Measurements from ENCODE around the gene BMP8A. TPM values are rescaled to one million over a fixed set of nuclear protein-coding genes. Genes with fewer than 3 reads are reported as not detected.

The BMP8A gene
- total and polyA plus RNA-seq, 10 of the 15 experiments (the other 5 are each of a cell fraction or from before 2014, with no cell fraction given) = not detected

DNA sequence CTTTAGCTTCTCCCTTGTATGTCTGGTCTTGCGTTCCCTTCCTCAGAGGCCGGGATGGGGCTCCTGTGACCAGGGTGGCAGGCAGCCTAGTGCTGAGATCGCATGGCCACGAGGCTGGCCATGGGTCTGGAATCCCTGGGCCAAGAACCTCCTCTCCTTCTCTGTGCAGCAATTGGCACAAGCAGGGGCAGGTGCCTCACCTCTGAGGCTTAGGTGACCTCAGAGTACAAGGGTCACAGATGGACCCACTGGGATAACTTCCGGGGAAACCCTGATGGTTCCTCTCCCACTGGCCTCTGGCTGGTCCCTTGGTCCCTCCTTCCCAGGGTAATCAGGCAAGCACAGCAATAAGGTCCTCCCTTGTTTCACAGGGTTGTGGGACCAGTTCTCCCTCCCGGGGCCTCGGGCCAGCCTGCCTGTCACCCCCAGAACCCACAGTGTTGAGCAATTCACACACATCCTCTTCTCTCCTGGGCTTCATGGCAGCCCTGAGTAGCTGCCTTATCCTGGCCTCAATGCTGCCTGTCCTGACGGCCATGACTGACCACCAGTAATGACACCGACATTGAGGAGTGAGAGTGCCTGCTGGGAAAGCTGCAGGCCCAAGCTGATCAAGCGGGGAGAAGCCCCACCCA is 38.6 kb downstream of the BMP8A start (continued):
- TF ChIP-seq, protein P1, sequence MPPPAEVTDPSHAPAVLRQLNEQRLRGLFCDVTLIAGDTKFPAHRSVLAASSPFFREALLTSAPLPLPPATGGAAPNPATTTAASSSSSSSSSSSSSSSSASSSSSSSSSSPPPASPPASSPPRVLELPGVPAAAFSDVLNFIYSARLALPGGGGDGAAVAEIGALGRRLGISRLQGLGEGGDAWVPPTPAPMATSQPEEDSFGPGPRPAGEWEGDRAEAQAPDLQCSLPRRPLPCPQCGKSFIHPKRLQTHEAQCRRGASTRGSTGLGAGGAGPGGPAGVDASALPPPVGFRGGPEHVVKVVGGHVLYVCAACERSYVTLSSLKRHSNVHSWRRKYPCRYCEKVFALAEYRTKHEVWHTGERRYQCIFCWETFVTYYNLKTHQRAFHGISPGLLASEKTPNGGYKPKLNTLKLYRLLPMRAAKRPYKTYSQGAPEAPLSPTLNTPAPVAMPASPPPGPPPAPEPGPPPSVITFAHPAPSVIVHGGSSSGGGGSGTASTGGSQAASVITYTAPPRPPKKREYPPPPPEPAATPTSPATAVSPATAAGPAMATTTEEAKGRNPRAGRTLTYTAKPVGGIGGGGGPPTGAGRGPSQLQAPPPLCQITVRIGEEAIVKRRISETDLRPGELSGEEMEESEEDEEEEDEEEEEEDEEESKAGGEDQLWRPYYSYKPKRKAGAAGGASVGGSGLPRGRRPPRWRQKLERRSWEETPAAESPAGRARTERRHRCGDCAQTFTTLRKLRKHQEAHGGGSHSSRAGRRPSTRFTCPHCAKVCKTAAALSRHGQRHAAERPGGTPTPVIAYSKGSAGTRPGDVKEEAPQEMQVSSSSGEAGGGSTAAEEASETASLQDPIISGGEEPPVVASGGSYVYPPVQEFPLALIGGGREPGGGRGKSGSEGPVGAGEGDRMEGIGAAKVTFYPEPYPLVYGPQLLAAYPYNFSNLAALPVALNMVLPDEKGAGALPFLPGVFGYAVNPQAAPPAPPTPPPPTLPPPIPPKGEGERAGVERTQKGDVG (CRISPR knock-in tag; IDR thresholded peaks at IDR 0.05) = no peak
- TF ChIP-seq ZNF384 (IDR thresholded peaks at IDR 0.05; ENCODE audit: borderline replicate concordance, low read depth, low read length) (no peak), CHD1 (IDR thresholded peaks at IDR 0.05; ENCODE audit: low read depth, low read length) (no peak), SREBF2 (IDR thresholded peaks at IDR 0.05; ENCODE audit: low read length) (no peak)
- TF ChIP-seq, protein P2, sequence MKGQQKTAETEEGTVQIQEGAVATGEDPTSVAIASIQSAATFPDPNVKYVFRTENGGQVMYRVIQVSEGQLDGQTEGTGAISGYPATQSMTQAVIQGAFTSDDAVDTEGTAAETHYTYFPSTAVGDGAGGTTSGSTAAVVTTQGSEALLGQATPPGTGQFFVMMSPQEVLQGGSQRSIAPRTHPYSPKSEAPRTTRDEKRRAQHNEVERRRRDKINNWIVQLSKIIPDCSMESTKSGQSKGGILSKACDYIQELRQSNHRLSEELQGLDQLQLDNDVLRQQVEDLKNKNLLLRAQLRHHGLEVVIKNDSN (IDR thresholded peaks at IDR 0.05; ENCODE audit: borderline replicate concordance, extremely low read length, insufficient read depth, low read depth, low read length) = no peak
- TF ChIP-seq, protein P3, sequence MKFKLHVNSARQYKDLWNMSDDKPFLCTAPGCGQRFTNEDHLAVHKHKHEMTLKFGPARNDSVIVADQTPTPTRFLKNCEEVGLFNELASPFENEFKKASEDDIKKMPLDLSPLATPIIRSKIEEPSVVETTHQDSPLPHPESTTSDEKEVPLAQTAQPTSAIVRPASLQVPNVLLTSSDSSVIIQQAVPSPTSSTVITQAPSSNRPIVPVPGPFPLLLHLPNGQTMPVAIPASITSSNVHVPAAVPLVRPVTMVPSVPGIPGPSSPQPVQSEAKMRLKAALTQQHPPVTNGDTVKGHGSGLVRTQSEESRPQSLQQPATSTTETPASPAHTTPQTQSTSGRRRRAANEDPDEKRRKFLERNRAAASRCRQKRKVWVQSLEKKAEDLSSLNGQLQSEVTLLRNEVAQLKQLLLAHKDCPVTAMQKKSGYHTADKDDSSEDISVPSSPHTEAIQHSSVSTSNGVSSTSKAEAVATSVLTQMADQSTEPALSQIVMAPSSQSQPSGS (IDR thresholded peaks at IDR 0.05; ENCODE audit: low read length) = no peak
- TF ChIP-seq, protein P4, sequence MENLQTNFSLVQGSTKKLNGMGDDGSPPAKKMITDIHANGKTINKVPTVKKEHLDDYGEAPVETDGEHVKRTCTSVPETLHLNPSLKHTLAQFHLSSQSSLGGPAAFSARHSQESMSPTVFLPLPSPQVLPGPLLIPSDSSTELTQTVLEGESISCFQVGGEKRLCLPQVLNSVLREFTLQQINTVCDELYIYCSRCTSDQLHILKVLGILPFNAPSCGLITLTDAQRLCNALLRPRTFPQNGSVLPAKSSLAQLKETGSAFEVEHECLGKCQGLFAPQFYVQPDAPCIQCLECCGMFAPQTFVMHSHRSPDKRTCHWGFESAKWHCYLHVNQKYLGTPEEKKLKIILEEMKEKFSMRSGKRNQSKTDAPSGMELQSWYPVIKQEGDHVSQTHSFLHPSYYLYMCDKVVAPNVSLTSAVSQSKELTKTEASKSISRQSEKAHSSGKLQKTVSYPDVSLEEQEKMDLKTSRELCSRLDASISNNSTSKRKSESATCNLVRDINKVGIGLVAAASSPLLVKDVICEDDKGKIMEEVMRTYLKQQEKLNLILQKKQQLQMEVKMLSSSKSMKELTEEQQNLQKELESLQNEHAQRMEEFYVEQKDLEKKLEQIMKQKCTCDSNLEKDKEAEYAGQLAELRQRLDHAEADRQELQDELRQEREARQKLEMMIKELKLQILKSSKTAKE (IDR thresholded peaks at IDR 0.05; ENCODE audit: low read depth, poor library complexity, severe bottlenecking) = no peak

Measured in GM12878 (cell line).